PC-9 (cell line): ENCODE measurements around the gene VIP. TPM values are rescaled to one million over a fixed set of nuclear protein-coding genes. Genes with fewer than 3 reads are reported as not detected.
A peak's percentile ranks its signal among the peaks of the same experiment; 100 is the strongest.

Experiments
- BruUV-seq: library from RNA; stranded (reverse); fragments of 400-500 nt; replicated peaks from 2 replicates; lab custom pipeline; 2021; lab: Mats Ljungman, UMichigan
- CTCF ChIA-PET: fragments of 300-600 bp; sonication (Branson Sonifier 250); formaldehyde crosslinking; loops from one replicate; lab custom pipeline; 2022; ENCODE audit warnings: antibody characterized with exemption; lab: Charles Lee
- POLR2A ChIA-PET: fragments of 300-600 bp; sonication (Branson Sonifier 250); formaldehyde crosslinking; loops from one replicate; lab custom pipeline; 2022; ENCODE audit warnings: antibody characterized with exemption; ENCODE audit not compliant: unreplicated experiment; lab: Charles Lee
- DNase-seq, 2 experiments: peaks; one replicate each; pipeline versions ENCODE4 v3.0.0 to v3.0.0-alpha.2; 2015 to 2022; ENCODE audit warnings: mixed read lengths in 1 of 2
- H2AFZ ChIP-seq: fragments of 200-600 bp; sonication (generic); 2 replicates; pipeline ENCODE4 v1.8.1; 2017; ENCODE audit warnings: antibody characterized with exemption
- H3F3A ChIP-seq: fragments of 200-600 bp; sonication (generic); 2 replicates; pipeline ENCODE4 v1.8.1; 2017; ENCODE audit warnings: antibody characterized with exemption, mild to moderate bottlenecking, low read depth; ENCODE audit not compliant: insufficient read depth
- H3K27ac ChIP-seq: fragments of 200-600 bp; sonication (generic); 2 replicates; pipeline ENCODE4 v1.6.1; 2016; ENCODE audit warnings: mixed run types
- H3K27me3 ChIP-seq: fragments of 200-600 bp; sonication (generic); 2 replicates; pipeline ENCODE4 v1.6.1; 2016; ENCODE audit warnings: low read depth, mixed run types; ENCODE audit not compliant: insufficient read depth
- H3K36me3 ChIP-seq: fragments of 200-600 bp; sonication (generic); 2 replicates; pipeline ENCODE4 v1.6.1; 2016; ENCODE audit warnings: low read depth, mixed run types
- H3K4me1 ChIP-seq: fragments of 200-600 bp; sonication (generic); replicated peaks from 2 replicates; pipeline ENCODE4 v1.6.1; 2016; ENCODE audit warnings: mixed run types; ENCODE audit not compliant: insufficient read depth
- H3K4me2 ChIP-seq: fragments of 200-600 bp; sonication (generic); 2 replicates; pipeline ENCODE4 v1.6.1; 2017; ENCODE audit warnings: mixed run types
- H3K4me3 ChIP-seq: fragments of 200-600 bp; sonication (generic); 2 replicates; pipeline ENCODE4 v1.6.1; 2016; ENCODE audit warnings: mixed run types
- H3K79me2 ChIP-seq: fragments of 200-600 bp; sonication (generic); 2 replicates; pipeline ENCODE4 v1.6.1; 2017; ENCODE audit warnings: low read depth, mixed run types
- H3K9me2 ChIP-seq: fragments of 200-600 bp; sonication (generic); 2 replicates; pipeline ENCODE4 v1.8.1; 2017; ENCODE audit warnings: mild to moderate bottlenecking; ENCODE audit not compliant: insufficient read depth
- H3K9me3 ChIP-seq: fragments of 200-600 bp; sonication (generic); 2 replicates; pipeline ENCODE4 v1.8.1; 2016; ENCODE audit warnings: low read depth; ENCODE audit not compliant: insufficient read depth
- H4K20me1 ChIP-seq: fragments of 200-600 bp; sonication (generic); 2 replicates; pipeline ENCODE4 v1.8.1; 2017; ENCODE audit not compliant: insufficient read depth
- EZH2 ChIP-seq: fragments of 200-600 bp; sonication (generic); IDR thresholded peaks from 2 replicates; pipeline ENCODE4 v1.8.0; 2017; ENCODE audit warnings: antibody characterized with exemption, low read depth
- intact Hi-C: fragments of 100-400 bp; cut with micrococcal nuclease; formaldehyde crosslinking; loops from one replicate; pipeline ENCODE4 v1.10.0; 2022; ENCODE audit not compliant: unreplicated experiment
- total RNA-seq: library from RNA; stranded (reverse); gene quantifications from 2 replicates; pipeline ENCODE4 v1.2.3, GENCODE V29; 2021
- TF ChIP-seq, protein P1 (sequence below): fragments of 200-600 bp; sonication (generic); conservative IDR thresholded peaks from 2 replicates; pipeline ENCODE4 v1.6.1; 2017; ENCODE audit warnings: mixed run types, antibody characterized with exemption, mild to moderate bottlenecking, moderate library complexity

Gene VIP
- total RNA-seq, 1 experiment from 2014 or later, result not detected

DNA sequence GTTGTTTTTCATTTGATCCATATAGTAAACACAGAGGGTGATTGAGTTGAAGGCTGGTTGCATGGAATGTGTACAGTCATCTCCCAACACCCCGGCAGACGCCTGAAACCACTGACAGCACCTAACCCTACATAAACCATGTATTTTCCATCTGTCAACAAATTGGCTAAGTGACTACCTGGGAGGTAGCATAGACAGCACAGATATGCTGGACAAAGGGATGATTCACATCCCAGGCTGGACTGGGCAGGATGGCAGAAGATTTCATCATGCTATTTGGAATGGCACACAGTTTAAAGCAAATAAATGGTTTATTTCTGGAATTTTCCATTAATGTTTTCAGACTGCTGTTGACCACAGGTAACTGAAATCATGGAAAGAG, 4.4 kb upstream of the VIP start:
- H2AFZ ChIP-seq, result no peak overlapping the region
- no peaks in the 10 kb centered on the region for H3K27me3 ChIP-seq
- H3K27ac ChIP-seq, result peak overlapping the region; percentile 35
- H3K4me1 ChIP-seq, result 0 out of 2 replicates have a peak, but pooled peaks cover 6% of the 10 kb centered on the region
- H3K4me2 ChIP-seq, result 0 out of 2 replicates have a peak overlapping the region, but pooled peaks have one; percentile 1
- no peaks in the 10 kb centered on the region for H3F3A ChIP-seq
- H3K9me2 ChIP-seq, result no peaks in the 10 kb centered on the region; the same call in 1 of the 2 replicates
- ChIA-PET CTCF (no interaction called here), POLR2A (no interaction called here)
- H3K9me3 ChIP-seq, result no peaks in the 10 kb centered on the region
- no peak overlapping the region for H3K4me3 ChIP-seq
- TF ChIP-seq EZH2, result no peak
- TF ChIP-seq, protein P1, sequence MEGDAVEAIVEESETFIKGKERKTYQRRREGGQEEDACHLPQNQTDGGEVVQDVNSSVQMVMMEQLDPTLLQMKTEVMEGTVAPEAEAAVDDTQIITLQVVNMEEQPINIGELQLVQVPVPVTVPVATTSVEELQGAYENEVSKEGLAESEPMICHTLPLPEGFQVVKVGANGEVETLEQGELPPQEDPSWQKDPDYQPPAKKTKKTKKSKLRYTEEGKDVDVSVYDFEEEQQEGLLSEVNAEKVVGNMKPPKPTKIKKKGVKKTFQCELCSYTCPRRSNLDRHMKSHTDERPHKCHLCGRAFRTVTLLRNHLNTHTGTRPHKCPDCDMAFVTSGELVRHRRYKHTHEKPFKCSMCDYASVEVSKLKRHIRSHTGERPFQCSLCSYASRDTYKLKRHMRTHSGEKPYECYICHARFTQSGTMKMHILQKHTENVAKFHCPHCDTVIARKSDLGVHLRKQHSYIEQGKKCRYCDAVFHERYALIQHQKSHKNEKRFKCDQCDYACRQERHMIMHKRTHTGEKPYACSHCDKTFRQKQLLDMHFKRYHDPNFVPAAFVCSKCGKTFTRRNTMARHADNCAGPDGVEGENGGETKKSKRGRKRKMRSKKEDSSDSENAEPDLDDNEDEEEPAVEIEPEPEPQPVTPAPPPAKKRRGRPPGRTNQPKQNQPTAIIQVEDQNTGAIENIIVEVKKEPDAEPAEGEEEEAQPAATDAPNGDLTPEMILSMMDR, result no peak
- peak in 1 of 2 experiments; percentile 37 for DNase-seq
- H3K79me2 ChIP-seq, result no peaks in the 10 kb centered on the region
- BruUV-seq, result no TSS peak
- H4K20me1 ChIP-seq, result no peaks in the 10 kb centered on the region
- no peaks in the 10 kb centered on the region for H3K36me3 ChIP-seq
- intact Hi-C loops, result loop anchor here (10.0 kb wide), 1 partner anchor 279 kb away; no protein-coding TSS in a partner anchor

DNA sequence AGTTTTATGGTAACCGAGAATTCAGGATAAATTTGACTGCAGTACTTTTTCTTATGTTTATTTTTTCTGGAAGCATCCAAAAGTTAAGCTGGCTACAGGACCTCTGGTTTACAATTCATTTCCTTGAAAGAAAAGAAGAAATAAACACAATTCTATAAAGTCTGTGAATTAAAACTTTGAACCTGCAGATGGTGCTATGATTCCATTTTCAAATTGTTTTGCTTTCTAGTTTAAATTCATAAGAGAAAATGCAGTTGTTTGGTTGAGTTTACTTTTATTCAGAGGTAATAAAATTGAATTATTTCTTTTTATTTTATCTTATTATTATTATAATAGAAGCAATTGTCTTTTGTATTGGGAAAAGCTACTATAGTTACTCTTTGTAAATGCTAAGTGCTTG, 1.8 kb upstream of the VIP start:
- Histone ChIP-seq H3K4me3 (no peak overlapping the region), H3K4me1 (0 out of 2 replicates have a peak, but pooled peaks cover 6% of the 10 kb centered on the region), H3K9me2 (no peaks in the 10 kb centered on the region; the same call in 1 of the 2 replicates), H2AFZ (no peak overlapping the region), H3K4me2 (no peak overlapping the region), H3K27me3 (no peaks in the 10 kb centered on the region), H3K36me3 (no peaks in the 10 kb centered on the region), H3K79me2 (no peaks in the 10 kb centered on the region), H4K20me1 (no peaks in the 10 kb centered on the region), H3F3A (no peaks in the 10 kb centered on the region), H3K9me3 (no peaks in the 10 kb centered on the region), H3K27ac (no peak overlapping the region)
- TF ChIP-seq, protein P1, result peak; percentile 41; the same call in 1 of the 2 replicates
- no peak for TF ChIP-seq EZH2
- no peak for DNase-seq
- intact Hi-C loops, result loop anchor here (2.0 to 10.0 kb wide), 2 partner anchors 200 to 276 kb away; no protein-coding TSS in a partner anchor
- no TSS peak for BruUV-seq
- CTCF ChIA-PET, result interaction anchor here (1.7 kb wide), 1 partner anchor 199 kb away, joined by 6 read pairs; no protein-coding TSS in a partner anchor
- POLR2A ChIA-PET, result no interaction called here

- H3K4me2 ChIP-seq, result no peak overlapping the region
- H4K20me1 ChIP-seq, result no peaks in the 10 kb centered on the region
- no peaks in the 10 kb centered on the region for H3F3A ChIP-seq
- H3K27ac ChIP-seq, result no peak overlapping the region
- H2AFZ ChIP-seq, result no peak overlapping the region
- ChIA-PET POLR2A (no interaction called here), CTCF (no interaction called here)
- DNase-seq, result no peak
- H3K4me1 ChIP-seq, result 0 out of 2 replicates have a peak, but pooled peaks cover 6% of the 10 kb centered on the region
- intact Hi-C loops, result loop anchor here (2.0 to 10.0 kb wide), 2 partner anchors 199 to 275 kb away; no protein-coding TSS in a partner anchor
- BruUV-seq, result no TSS peak
- H3K4me3 ChIP-seq, result no peak overlapping the region
- H3K9me3 ChIP-seq, result no peaks in the 10 kb centered on the region
- no peak for TF ChIP-seq EZH2
- TF ChIP-seq, protein P1, result no peak
- H3K9me2 ChIP-seq, result no peaks in the 10 kb centered on the region; the same call in 1 of the 2 replicates
- H3K27me3 ChIP-seq, result no peaks in the 10 kb centered on the region
- no peaks in the 10 kb centered on the region for H3K36me3 ChIP-seq
- H3K79me2 ChIP-seq, result no peaks in the 10 kb centered on the region
Measured at GRCh38 chr6:152749336-152749735, 1.3 kb upstream of the VIP start.
